IMR-90 (cell line): ENCODE data around the gene PTMS. TPM values are rescaled to one million over a fixed set of nuclear protein-coding genes. Genes with fewer than 3 reads are reported as not detected.

ENCODE experiments used
- ATAC-seq: fragments of 200-7000 bp; cut with Tn5 transposase; 2 replicates; pipeline ENCODE4 v1.9.1; 2020; ENCODE audit warnings: low read depth, mild to moderate bottlenecking, moderate library complexity
- BruUV-seq: library from RNA; stranded (reverse); fragments of 400-500 nt; replicated peaks from 2 replicates; lab custom pipeline; 2021; lab: Mats Ljungman, UMichigan
- CTCF ChIA-PET: fragments of 300-600 bp; formaldehyde crosslinking; extraction: SDS; loops from one replicate; lab custom pipeline; 2021; ENCODE audit warnings: antibody characterized with exemption; lab: Yijun Ruan, JAX
- POLR2A ChIA-PET: fragments of 300-600 bp; sonication (Branson Sonifier 250); formaldehyde crosslinking; loops from one replicate; lab custom pipeline; 2022; ENCODE audit warnings: antibody characterized with exemption; ENCODE audit not compliant: unreplicated experiment; lab: Charles Lee
- DNase-seq: peaks from one replicate; pipeline ENCODE4 v3.0.0; 2013
- H2AFZ ChIP-seq: replicated peaks from 2 replicates; pipeline ENCODE3; 2013; ENCODE audit warnings: low read length, mild to moderate bottlenecking; ENCODE audit not compliant: poor library complexity
- H2AK5ac ChIP-seq: 2 replicates; pipeline ENCODE4 v1.6.1; 2013; ENCODE audit warnings: low read depth, low read length, inconsistent platforms
- H2AK9ac ChIP-seq: replicated peaks from 2 replicates; pipeline ENCODE3; 2013; ENCODE audit warnings: mild to moderate bottlenecking, low read depth, low read length, moderate library complexity; ENCODE audit not compliant: poor library complexity
- H2BK120ac ChIP-seq: 2 replicates; pipeline ENCODE4 v1.6.1; 2013; ENCODE audit warnings: low read depth, low read length, inconsistent platforms
- H2BK15ac ChIP-seq: 3 replicates; pipeline ENCODE4 v1.6.1; 2013; ENCODE audit warnings: low read depth, low read length, inconsistent platforms
- H2BK20ac ChIP-seq: 2 replicates; pipeline ENCODE4 v1.6.1; 2013; ENCODE audit warnings: low read depth, mild to moderate bottlenecking, inconsistent platforms, low read length, moderate library complexity
- H2BK5ac ChIP-seq: 2 replicates; pipeline ENCODE4 v1.6.1; 2013; ENCODE audit warnings: mild to moderate bottlenecking, low read depth, low read length, inconsistent platforms; ENCODE audit not compliant: poor library complexity, severe bottlenecking
- H3K14ac ChIP-seq: replicated peaks from 2 replicates; pipeline ENCODE4 v1.6.1; 2013; ENCODE audit warnings: low read depth, low read length, inconsistent platforms
- H3K18ac ChIP-seq: 2 replicates; pipeline ENCODE4 v1.6.1; 2013; ENCODE audit warnings: low read depth, low read length, control low read depth
- H3K23ac ChIP-seq: 2 replicates; pipeline ENCODE4 v1.6.1; 2013; ENCODE audit warnings: low read depth, low read length, inconsistent platforms
- H3K27ac ChIP-seq: 2 replicates; pipeline ENCODE4 v1.5.1; 2013; ENCODE audit warnings: mild to moderate bottlenecking, control low read depth, low read length; ENCODE audit not compliant: insufficient read depth
- H3K27me3 ChIP-seq: 2 replicates; pipeline ENCODE4 v1.6.1; 2013; ENCODE audit warnings: low read length; ENCODE audit not compliant: control insufficient read depth, insufficient read depth
- H3K36me3 ChIP-seq: 2 replicates; pipeline ENCODE4 v1.6.1; 2013; ENCODE audit warnings: low read length, mixed read lengths; ENCODE audit not compliant: control insufficient read depth, insufficient read depth
- H3K4ac ChIP-seq: 2 replicates; pipeline ENCODE4 v1.6.1; 2013; ENCODE audit warnings: low read depth, low read length, inconsistent platforms
- H3K4me1 ChIP-seq: 2 replicates; pipeline ENCODE4 v1.6.1; 2013; ENCODE audit warnings: low read length, mixed read lengths; ENCODE audit not compliant: control insufficient read depth, insufficient read depth
- H3K4me2 ChIP-seq: 2 replicates; pipeline ENCODE4 v1.6.1; 2013; ENCODE audit warnings: low read depth, mild to moderate bottlenecking, control low read depth, low read length, moderate library complexity
- H3K4me3 ChIP-seq: 2 replicates; pipeline ENCODE4 v1.5.1; 2013; ENCODE audit warnings: low read depth, mild to moderate bottlenecking, control low read depth, low read length, moderate library complexity; ENCODE audit not compliant: insufficient read depth
- H3K56ac ChIP-seq: 2 replicates; pipeline ENCODE4 v1.6.1; 2013; ENCODE audit warnings: low read length, inconsistent platforms; ENCODE audit not compliant: insufficient read depth; ENCODE audit errors: extremely low read depth
- H3K79me1 ChIP-seq, 2 experiments: 2 replicates each; pipeline ENCODE4 v1.6.1; 2013; ENCODE audit warnings: low read length in 2 of 2, inconsistent platforms in 1 of 2, low read depth in 1 of 2
- H3K9ac ChIP-seq: 2 replicates; pipeline ENCODE4 v1.6.1; 2013; ENCODE audit warnings: low read depth, low read length, control low read depth
- H3K9me1 ChIP-seq: 2 replicates; pipeline ENCODE4 v1.6.1; 2013; ENCODE audit warnings: low read length, inconsistent platforms; ENCODE audit not compliant: insufficient read depth
- H3K9me3 ChIP-seq: 2 replicates; pipeline ENCODE4 v1.6.1; 2013; ENCODE audit warnings: low read length; ENCODE audit not compliant: control insufficient read depth, insufficient read depth
- H4K20me1 ChIP-seq: 2 replicates; pipeline ENCODE4 v1.6.1; 2013; ENCODE audit warnings: low read length, inconsistent platforms; ENCODE audit not compliant: insufficient read depth
- H4K5ac ChIP-seq: 2 replicates; pipeline ENCODE4 v1.6.1; 2013; ENCODE audit warnings: mild to moderate bottlenecking, low read depth, low read length, control low read depth
- H4K8ac ChIP-seq, 2 experiments: 2 replicates each; pipeline ENCODE4 v1.6.1; 2013; ENCODE audit warnings: low read depth in 2 of 2, low read length in 2 of 2, control low read depth in 1 of 2, inconsistent platforms in 1 of 2
- H4K91ac ChIP-seq: 2 replicates; pipeline ENCODE4 v1.6.1; 2013; ENCODE audit warnings: low read depth, low read length, inconsistent platforms; ENCODE audit not compliant: insufficient read depth
- BHLHE40 ChIP-seq: fragments of 150-350 bp; IDR thresholded peaks from 2 replicates; pipeline ENCODE4 v1.6.1; 2016; ENCODE audit warnings: mild to moderate bottlenecking, low read depth, low read length
- CEBPB ChIP-seq: IDR thresholded peaks from 2 replicates; pipeline ENCODE4 v1.6.1; 2012; ENCODE audit warnings: low read depth, low read length, improper control_type of control experiment
- CHD1 ChIP-seq: IDR thresholded peaks from 2 replicates; pipeline ENCODE4 v1.6.1; 2012; ENCODE audit warnings: low read depth, low read length, improper control_type of control experiment
- CTCF ChIP-seq: conservative IDR thresholded peaks from 2 replicates; pipeline ENCODE4 v1.5.1; 2012; ENCODE audit warnings: mild to moderate bottlenecking, low read depth, low read length, improper control_type of control experiment
- ELK1 ChIP-seq: fragments of 150-350 bp; IDR thresholded peaks from 2 replicates; pipeline ENCODE4 v1.6.1; 2016; ENCODE audit warnings: low read depth, mild to moderate bottlenecking, low read length, moderate library complexity, borderline replicate concordance
- MAFK ChIP-seq: IDR thresholded peaks from 2 replicates; pipeline ENCODE4 v1.6.1; 2012; ENCODE audit warnings: low read depth, low read length, improper control_type of control experiment
- MAZ ChIP-seq: IDR thresholded peaks from 2 replicates; pipeline ENCODE4 v1.6.1; 2012; ENCODE audit warnings: low read depth, mild to moderate bottlenecking, low read length, improper control_type of control experiment, moderate library complexity, borderline replicate concordance
- MXI1 ChIP-seq: IDR thresholded peaks from 2 replicates; pipeline ENCODE4 v1.6.1; 2012; ENCODE audit warnings: low read depth, mild to moderate bottlenecking, low read length, moderate library complexity, borderline replicate concordance
- POLR2A ChIP-seq: IDR thresholded peaks from 2 replicates; pipeline ENCODE4 v1.6.1; 2012; ENCODE audit warnings: mild to moderate bottlenecking, low read depth, low read length
- RAD21 ChIP-seq: IDR thresholded peaks from 2 replicates; pipeline ENCODE4 v1.6.1; 2012; ENCODE audit warnings: low read length, improper control_type of control experiment
- RCOR1 ChIP-seq: IDR thresholded peaks from 2 replicates; pipeline ENCODE4 v1.6.1; 2012; ENCODE audit warnings: mild to moderate bottlenecking, low read length, improper control_type of control experiment; ENCODE audit not compliant: insufficient replicate concordance
- RFX5 ChIP-seq: IDR thresholded peaks from 2 replicates; pipeline ENCODE4 v1.8.0; 2012; ENCODE audit warnings: low read depth, mild to moderate bottlenecking, low read length, moderate library complexity
- SMC3 ChIP-seq: fragments of 150-350 bp; IDR thresholded peaks from 2 replicates; pipeline ENCODE4 v1.6.1; 2016; ENCODE audit warnings: low read depth, mild to moderate bottlenecking, antibody characterized with exemption, low read length, moderate library complexity
- USF2 ChIP-seq: fragments of 150-350 bp; IDR thresholded peaks from 2 replicates; pipeline ENCODE4 v1.6.1; 2017; ENCODE audit warnings: mild to moderate bottlenecking, antibody characterized with exemption, low read length, low read depth
- WGBS, 2 experiments: methylation state at CpG; one replicate each; pipeline versions ENCODE4 v1.1.5 to v1.1.7; 2013; ENCODE audit warnings: missing lambda C conversion rate in 2 of 2; ENCODE audit not compliant: insufficient read length in 1 of 2; ENCODE audit errors: extremely low coverage in 2 of 2; 5-methylcytosine and 5-hydroxymethylcytosine counted together
- dilution Hi-C: fragments of 300-500 bp; cut with HindIII; formaldehyde crosslinking; loops from one replicate; pipeline ENCODE4 v1.14.3; 2018; ENCODE audit warnings: low sequenced_read_pairs; ENCODE audit not compliant: unreplicated experiment
- in situ Hi-C: fragments of 300-500 bp; cut with MboI; formaldehyde crosslinking; loops from 3 replicates; pipeline ENCODE4 v1.14.3; 2019; ENCODE audit warnings: low sequenced_read_pairs, inconsistent platforms, mixed read lengths
- intact Hi-C: fragments of 100-400 bp; cut with micrococcal nuclease; formaldehyde crosslinking; loops from 2 replicates; pipeline ENCODE4 v1.10.0; 2022
- polyA plus RNA-seq, 3 experiments: library from polyadenylated mRNA; depleted of rRNA; stranded (reverse); fragments of >200 nt; gene quantifications; 2 replicates each; pipeline ENCODE4 v1.2.3, GENCODE V29; 2012; ENCODE audit warnings: low replicate concordance in 1 of 3
- total RNA-seq: library from RNA; depleted of rRNA; stranded (reverse); fragments of >200 nt; gene quantifications from 2 replicates; pipeline ENCODE4 v1.2.3, GENCODE V29; 2012

The PTMS gene
- total and polyA plus RNA-seq, 2 of the 4 experiments (the other 2 are of a cell fraction), result 17.2 to 275 TPM

GRCh38 chr12:6735448-6736191 is 30.5 kb upstream of the PTMS start:
- Histone ChIP-seq H3K9ac (no peak overlapping the region), H2BK20ac (peak overlapping the region; percentile 6; the same call in 1 of the 2 replicates), H4K91ac (no peak overlapping the region), H3K9me3 (no peaks in the 10 kb centered on the region), H3K4me1 (no peaks in the 10 kb centered on the region), H2BK120ac (no peak overlapping the region), H3K23ac (no peak overlapping the region), H3K4me2 (no peak overlapping the region; the same call in 1 of the 2 replicates), H3K9me1 (no peaks in the 10 kb centered on the region), H4K8ac (no peak overlapping the region; a peak in 1 of 4 replicates), H3K4me3 (no peak overlapping the region), H3K79me1 (no peaks in the 10 kb centered on the region; a peak in 1 of 4 replicates), H4K20me1 (no peaks in the 10 kb centered on the region), H3K27ac (no peak overlapping the region), H2BK15ac (no peak overlapping the region), H2AK5ac (no peak overlapping the region), H3K27me3 (no peaks in the 10 kb centered on the region), H3K4ac (no peak overlapping the region), H4K5ac (no peak overlapping the region), H2AFZ (no peak overlapping the region), H3K36me3 (peaks cover 15% of the 10 kb centered on the region), H3K56ac (no peak overlapping the region), H3K14ac (no peak overlapping the region), H2AK9ac (no peak overlapping the region), H2BK5ac (peak overlapping the region; percentile 16), H3K18ac (no peak overlapping the region)
- dilution Hi-C loops, result no loop called here
- BruUV-seq, result no TSS peak
- intact Hi-C loops, result loop anchor here (1.0 kb wide), 2 partner anchors 44 to 90 kb away; no protein-coding TSS in a partner anchor
- peak; percentile 58 for DNase-seq
- in situ Hi-C loops, result no loop called here
- ChIA-PET POLR2A (interaction anchor here (0.6 kb wide), 1 partner anchor 30 kb away, joined by 4 read pairs; no protein-coding TSS in a partner anchor), CTCF (interaction anchor here (0.5 to 0.6 kb wide), 2 partner anchors 9 to 74 kb away, joined by 3 read pairs; no protein-coding TSS in a partner anchor)
- peak; percentile 94 for ATAC-seq
- WGBS, 2 experiments, result 35% methylated on average over 5 of the region's 8 CpGs; no CpG with 5 or more reads in 1 of the 2 experiments
- TF ChIP-seq MAFK (peak; percentile 37; the same call in 1 of the 2 replicates), CHD1 (no peak), USF2 (no peak), ELK1 (no peak), CTCF (peak; percentile 75), POLR2A (no peak), MXI1 (no peak), BHLHE40 (no peak), CEBPB (no peak), SMC3 (peak; percentile 68), RAD21 (peak; percentile 66), MAZ (no peak), RCOR1 (no peak), RFX5 (no peak)
